ENCODE data around the gene TGM1. TPM values are rescaled to one million over a fixed set of nuclear protein-coding genes. Genes with fewer than 3 reads are reported as not detected.

TGM1 gene
- total RNA-seq, 1 donor from 2014 or later = 4.9 TPM

GRCh38 chr14:24269910-24270536, 7.0 kb upstream of the TGM1 start:
- peaks cover 6% of the 10 kb centered on the region for H3K4me1 ChIP-seq
- H3F3A ChIP-seq (ENCODE audit: low read depth) = peaks cover 10% of the 10 kb centered on the region
- no peak overlapping the region for H3K4me3 ChIP-seq
- peaks cover 2% of the 10 kb centered on the region for H3K36me3 Mint-ChIP-seq
- no peak for DNase-seq (ENCODE audit: low spot score)
- H3K4me1 Mint-ChIP-seq = peaks cover 15% of the 10 kb centered on the region
- no peaks in the 10 kb centered on the region for H4K20me1 ChIP-seq (ENCODE audit: low read depth)
- no peak for TF ChIP-seq CTCF (IDR thresholded peaks at IDR 0.05)
- no peak for TF ChIP-seq EZH2 (IDR thresholded peaks at IDR 0.05)
- H3K36me3 ChIP-seq = no peaks in the 10 kb centered on the region
- H3K4me2 ChIP-seq = no peak overlapping the region
- H3K27me3 Mint-ChIP-seq (ENCODE audit: insufficient read depth, low read depth) = peaks cover 8% of the 10 kb centered on the region
- peaks cover 8% of the 10 kb centered on the region for H3K79me2 ChIP-seq (ENCODE audit: low read depth)
- H3K9ac ChIP-seq = no peak overlapping the region
- H2AFZ ChIP-seq (replicated peaks) = no peak overlapping the region
- no peaks in the 10 kb centered on the region for H3K27me3 ChIP-seq
- H3K4me3 Mint-ChIP-seq = peak overlapping the region; percentile 91
- H3K27ac ChIP-seq = no peak overlapping the region
- H3K9me3 Mint-ChIP-seq = no peaks in the 10 kb centered on the region
- H3K27ac Mint-ChIP-seq = no peak overlapping the region
- no peaks in the 10 kb centered on the region for H3K9me3 ChIP-seq (ENCODE audit: low read depth)

- peaks cover 8% of the 10 kb centered on the region for H3K27me3 Mint-ChIP-seq (ENCODE audit: insufficient read depth, low read depth)
- Histone ChIP-seq H3K9me3 (ENCODE audit: low read depth) (no peaks in the 10 kb centered on the region), H3K9ac (no peak overlapping the region), H2AFZ (replicated peaks) (no peak overlapping the region), H3K27ac (no peak overlapping the region), H3K36me3 (no peaks in the 10 kb centered on the region), H4K20me1 (ENCODE audit: low read depth) (no peaks in the 10 kb centered on the region), H3K4me1 (peaks cover 6% of the 10 kb centered on the region), H3K79me2 (ENCODE audit: low read depth) (peaks cover 8% of the 10 kb centered on the region), H3K4me2 (no peak overlapping the region), H3K27me3 (no peaks in the 10 kb centered on the region), H3F3A (ENCODE audit: low read depth) (peaks cover 10% of the 10 kb centered on the region), H3K4me3 (no peak overlapping the region)
- no peak overlapping the region for H3K27ac Mint-ChIP-seq
- DNase-seq (ENCODE audit: low spot score) = no peak
- H3K4me1 Mint-ChIP-seq = peaks cover 15% of the 10 kb centered on the region
- no peaks in the 10 kb centered on the region for H3K9me3 Mint-ChIP-seq
- peaks cover 2% of the 10 kb centered on the region for H3K36me3 Mint-ChIP-seq
- TF ChIP-seq EZH2phosphoT487 (IDR thresholded peaks at IDR 0.05) (no peak), CTCF (IDR thresholded peaks at IDR 0.05) (no peak), EZH2 (IDR thresholded peaks at IDR 0.05) (no peak)
- H3K4me3 Mint-ChIP-seq = peak overlapping the region; percentile 52
Observed at GRCh38 chr14:24269368-24269767, 6.4 kb upstream of the TGM1 start.

DNA sequence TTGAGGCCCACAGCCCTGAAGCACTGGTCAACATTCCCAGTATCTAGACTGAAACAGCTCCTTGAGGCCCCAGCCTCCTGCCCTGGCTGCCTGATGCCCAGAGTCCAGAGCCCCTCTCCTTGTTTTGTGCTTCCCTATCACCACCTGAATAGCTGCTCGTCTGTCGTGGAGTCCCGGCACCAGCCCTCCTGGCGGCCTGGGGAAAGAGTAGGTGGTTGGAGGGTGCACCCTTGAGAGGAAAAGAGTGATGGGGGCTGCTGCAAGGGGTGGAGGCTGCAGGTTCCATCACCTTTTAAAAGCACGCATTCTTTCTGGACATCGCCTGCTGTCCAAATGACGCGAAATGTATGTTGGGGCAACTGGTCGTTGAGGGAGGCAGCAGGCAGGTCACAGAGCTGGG, 5.2 kb upstream of the TGM1 start:
- no peak overlapping the region for H3K4me3 Mint-ChIP-seq
- Histone ChIP-seq H3K4me3 (no peak overlapping the region), H2AFZ (replicated peaks) (no peak overlapping the region), H3K27me3 (no peaks in the 10 kb centered on the region), H3K9me3 (ENCODE audit: low read depth) (no peaks in the 10 kb centered on the region), H3F3A (ENCODE audit: low read depth) (peaks cover 10% of the 10 kb centered on the region), H4K20me1 (ENCODE audit: low read depth) (no peaks in the 10 kb centered on the region), H3K36me3 (no peaks in the 10 kb centered on the region), H3K79me2 (ENCODE audit: low read depth) (peaks cover 8% of the 10 kb centered on the region), H3K27ac (no peak overlapping the region), H3K4me2 (no peak overlapping the region), H3K9ac (no peak overlapping the region), H3K4me1 (peaks cover 6% of the 10 kb centered on the region)
- no peak overlapping the region for H3K27ac Mint-ChIP-seq
- H3K9me3 Mint-ChIP-seq = no peaks in the 10 kb centered on the region
- DNase-seq (ENCODE audit: low spot score) = no peak
- peaks cover 15% of the 10 kb centered on the region for H3K4me1 Mint-ChIP-seq
- H3K27me3 Mint-ChIP-seq (ENCODE audit: insufficient read depth, low read depth) = peaks cover 8% of the 10 kb centered on the region
- no peaks in the 10 kb centered on the region for H3K36me3 Mint-ChIP-seq
- no peak for TF ChIP-seq EZH2 (IDR thresholded peaks at IDR 0.05)
- no peak for TF ChIP-seq EZH2phosphoT487 (IDR thresholded peaks at IDR 0.05)
- TF ChIP-seq CTCF (IDR thresholded peaks at IDR 0.05) = no peak

Data from neural progenitor cell (in vitro differentiated cells).